ENCODE data around the gene CYP3A5.

The CYP3A5 gene

GRCh38 chr7:99605527-99605926 is 74.3 kb downstream of the CYP3A5 start:
- DNase-seq = no peak

- DNase-seq = no peak
Observed at GRCh38 chr7:99601656-99602310, 78.0 kb downstream of the CYP3A5 start.

GRCh38 chr7:99599836-99600235 is 80.0 kb downstream of the CYP3A5 start:
- no peak for DNase-seq

All from GDM1 (cell line).